ENCODE measurements around the gene RPL15.

The RPL15 gene

GRCh38 chr3:23926736-23927135, 9.8 kb downstream of the RPL15 start:
- Histone ChIP-seq H3K9ac (no peak overlapping the region), H3K36me3 (ENCODE audit: insufficient read depth) (no peaks in the 10 kb centered on the region), H3K4me2 (no peak overlapping the region), H3K4me1 (ENCODE audit: low read depth, poor library complexity, severe bottlenecking) (no peaks in the 10 kb centered on the region), H3K27ac (no peak overlapping the region), H3K4me3 (IDR thresholded peaks at IDR 0.05; ENCODE audit: insufficient read depth, low read depth, low read length) (no peak overlapping the region), H4K20me1 (ENCODE audit: insufficient read depth) (no peaks in the 10 kb centered on the region), H2AFZ (ENCODE audit: low read depth) (no peak overlapping the region), H3K79me2 (ENCODE audit: insufficient read depth, low read depth) (no peaks in the 10 kb centered on the region), H3K27me3 (ENCODE audit: insufficient read depth, low read depth) (no peaks in the 10 kb centered on the region)
- no peak for TF ChIP-seq CTCF (conservative IDR thresholded peaks at IDR 0.05; ENCODE audit: low read depth, low read length)

GRCh38 chr3:23928524-23928923, 11.6 kb downstream of the RPL15 start:
- Histone ChIP-seq H3K4me3 (IDR thresholded peaks at IDR 0.05; ENCODE audit: insufficient read depth, low read depth, low read length) (no peak overlapping the region), H3K4me1 (ENCODE audit: low read depth, poor library complexity, severe bottlenecking) (no peaks in the 10 kb centered on the region), H3K27me3 (ENCODE audit: insufficient read depth, low read depth) (no peaks in the 10 kb centered on the region), H3K9ac (no peak overlapping the region), H3K4me2 (no peak overlapping the region), H4K20me1 (ENCODE audit: insufficient read depth) (no peaks in the 10 kb centered on the region), H3K79me2 (ENCODE audit: insufficient read depth, low read depth) (no peaks in the 10 kb centered on the region), H3K36me3 (ENCODE audit: insufficient read depth) (no peaks in the 10 kb centered on the region), H2AFZ (ENCODE audit: low read depth) (no peak overlapping the region), H3K27ac (no peak overlapping the region)
- no peak for TF ChIP-seq CTCF (conservative IDR thresholded peaks at IDR 0.05; ENCODE audit: low read depth, low read length)

- H3K36me3 ChIP-seq (ENCODE audit: insufficient read depth): no peaks in the 10 kb centered on the region
- no peak for TF ChIP-seq CTCF (conservative IDR thresholded peaks at IDR 0.05; ENCODE audit: low read depth, low read length)
- H3K4me2 ChIP-seq: no peak overlapping the region
- no peaks in the 10 kb centered on the region for H3K27me3 ChIP-seq (ENCODE audit: insufficient read depth, low read depth)
- no peaks in the 10 kb centered on the region for H3K79me2 ChIP-seq (ENCODE audit: insufficient read depth, low read depth)
- no peaks in the 10 kb centered on the region for H4K20me1 ChIP-seq (ENCODE audit: insufficient read depth)
- H3K4me3 ChIP-seq (IDR thresholded peaks at IDR 0.05; ENCODE audit: insufficient read depth, low read depth, low read length): no peak overlapping the region
- no peak overlapping the region for H2AFZ ChIP-seq (ENCODE audit: low read depth)
- no peaks in the 10 kb centered on the region for H3K4me1 ChIP-seq (ENCODE audit: low read depth, poor library complexity, severe bottlenecking)
- no peak overlapping the region for H3K27ac ChIP-seq
- no peak overlapping the region for H3K9ac ChIP-seq
Measured at GRCh38 chr3:23931597-23931996, 14.7 kb downstream of the RPL15 start.

GRCh38 chr3:23932571-23932970, 15.6 kb downstream of the RPL15 start:
- no peaks in the 10 kb centered on the region for H3K4me1 ChIP-seq (ENCODE audit: low read depth, poor library complexity, severe bottlenecking)
- H3K4me3 ChIP-seq (IDR thresholded peaks at IDR 0.05; ENCODE audit: insufficient read depth, low read depth, low read length): no peak overlapping the region
- H3K36me3 ChIP-seq (ENCODE audit: insufficient read depth): no peaks in the 10 kb centered on the region
- H3K9ac ChIP-seq: no peak overlapping the region
- H3K27ac ChIP-seq: no peak overlapping the region
- no peak overlapping the region for H2AFZ ChIP-seq (ENCODE audit: low read depth)
- H3K79me2 ChIP-seq (ENCODE audit: insufficient read depth, low read depth): no peaks in the 10 kb centered on the region
- H3K4me2 ChIP-seq: no peak overlapping the region
- TF ChIP-seq CTCF (conservative IDR thresholded peaks at IDR 0.05; ENCODE audit: low read depth, low read length): no peak
- no peaks in the 10 kb centered on the region for H3K27me3 ChIP-seq (ENCODE audit: insufficient read depth, low read depth)
- no peaks in the 10 kb centered on the region for H4K20me1 ChIP-seq (ENCODE audit: insufficient read depth)

GRCh38 chr3:23934253-23934652, 17.3 kb downstream of the RPL15 start:
- Histone ChIP-seq H4K20me1 (ENCODE audit: insufficient read depth) (no peaks in the 10 kb centered on the region), H3K27me3 (ENCODE audit: insufficient read depth, low read depth) (no peaks in the 10 kb centered on the region), H3K4me3 (IDR thresholded peaks at IDR 0.05; ENCODE audit: insufficient read depth, low read depth, low read length) (no peak overlapping the region), H3K4me2 (no peak overlapping the region), H3K27ac (no peak overlapping the region), H3K36me3 (ENCODE audit: insufficient read depth) (no peaks in the 10 kb centered on the region), H2AFZ (ENCODE audit: low read depth) (no peak overlapping the region), H3K79me2 (ENCODE audit: insufficient read depth, low read depth) (no peaks in the 10 kb centered on the region), H3K4me1 (ENCODE audit: low read depth, poor library complexity, severe bottlenecking) (no peaks in the 10 kb centered on the region), H3K9ac (no peak overlapping the region)
- TF ChIP-seq CTCF (conservative IDR thresholded peaks at IDR 0.05; ENCODE audit: low read depth, low read length): no peak
